GM21423 (cell line): ENCODE data around the gene CAP1.
A peak's percentile ranks its signal among the peaks of the same experiment; 100 is the strongest.
"Not testable (repeated sequence)": the region's sequence is repeated elsewhere in the genome, so short reads cannot be mapped to it uniquely, and the experiment has no call there.

Source experiments
- ATAC-seq: cut with Tn5 transposase; IDR thresholded peaks from one replicate; pipeline ENCODE4 v1.9.1; 2021; ENCODE audit warnings: mild to moderate bottlenecking, moderate library complexity; ENCODE audit not compliant: unreplicated experiment

The CAP1 gene, protein sequence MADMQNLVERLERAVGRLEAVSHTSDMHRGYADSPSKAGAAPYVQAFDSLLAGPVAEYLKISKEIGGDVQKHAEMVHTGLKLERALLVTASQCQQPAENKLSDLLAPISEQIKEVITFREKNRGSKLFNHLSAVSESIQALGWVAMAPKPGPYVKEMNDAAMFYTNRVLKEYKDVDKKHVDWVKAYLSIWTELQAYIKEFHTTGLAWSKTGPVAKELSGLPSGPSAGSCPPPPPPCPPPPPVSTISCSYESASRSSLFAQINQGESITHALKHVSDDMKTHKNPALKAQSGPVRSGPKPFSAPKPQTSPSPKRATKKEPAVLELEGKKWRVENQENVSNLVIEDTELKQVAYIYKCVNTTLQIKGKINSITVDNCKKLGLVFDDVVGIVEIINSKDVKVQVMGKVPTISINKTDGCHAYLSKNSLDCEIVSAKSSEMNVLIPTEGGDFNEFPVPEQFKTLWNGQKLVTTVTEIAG

DNA sequence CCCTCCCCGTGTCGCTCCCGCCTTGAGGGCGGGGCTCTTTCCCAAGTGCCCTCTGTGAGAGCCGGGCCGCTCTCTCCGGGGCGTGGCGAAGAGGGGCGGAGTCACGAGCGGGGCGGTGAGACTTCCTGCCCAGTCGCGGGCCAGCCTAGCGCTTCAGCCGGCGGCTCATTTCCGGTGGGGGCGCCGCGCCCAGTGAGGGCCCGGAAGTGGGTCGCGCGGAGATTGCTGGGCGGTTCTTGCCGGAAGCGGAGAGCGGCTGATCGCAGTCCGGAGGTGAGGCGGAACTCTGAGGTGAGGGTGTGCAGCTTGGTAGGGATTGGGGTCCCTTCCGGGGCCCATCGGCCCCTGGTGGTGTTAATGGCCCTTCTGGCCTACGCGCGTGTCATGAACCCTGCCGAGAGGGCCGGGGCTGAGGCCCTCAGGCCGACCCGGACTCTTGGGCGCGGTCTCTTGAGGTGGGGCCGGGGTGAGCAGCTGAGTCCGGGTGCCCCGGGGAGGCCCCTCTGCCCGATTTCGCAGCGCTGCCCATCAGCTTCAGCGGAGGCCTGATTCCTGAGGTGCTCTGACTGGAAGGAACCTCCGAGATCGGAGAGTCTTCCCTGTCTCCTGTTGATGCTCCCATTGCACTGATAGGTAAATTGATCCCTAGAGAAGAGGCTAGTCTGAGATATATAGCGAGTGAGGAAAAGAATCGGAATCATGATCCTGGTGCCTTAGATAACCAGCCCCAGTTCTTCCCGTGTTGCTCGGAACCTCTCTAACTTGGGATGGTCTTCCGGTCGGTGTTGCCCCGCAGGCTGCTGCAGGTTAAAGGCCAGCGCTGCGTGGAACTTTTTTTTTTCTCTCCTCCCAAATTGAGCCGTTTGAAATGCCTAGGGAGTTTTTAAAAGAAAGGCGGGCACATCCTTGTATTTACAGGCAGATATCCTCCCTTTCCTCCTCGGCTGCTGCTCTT lies at the start of gene CAP1:
Gene CAP1 (plus strand): TSS at position 219 of the 955 bp plus-strand sequence. CDS start 18,618 bp downstream, outside the sequence.
- ATAC-seq, result peak; percentile 77

DNA sequence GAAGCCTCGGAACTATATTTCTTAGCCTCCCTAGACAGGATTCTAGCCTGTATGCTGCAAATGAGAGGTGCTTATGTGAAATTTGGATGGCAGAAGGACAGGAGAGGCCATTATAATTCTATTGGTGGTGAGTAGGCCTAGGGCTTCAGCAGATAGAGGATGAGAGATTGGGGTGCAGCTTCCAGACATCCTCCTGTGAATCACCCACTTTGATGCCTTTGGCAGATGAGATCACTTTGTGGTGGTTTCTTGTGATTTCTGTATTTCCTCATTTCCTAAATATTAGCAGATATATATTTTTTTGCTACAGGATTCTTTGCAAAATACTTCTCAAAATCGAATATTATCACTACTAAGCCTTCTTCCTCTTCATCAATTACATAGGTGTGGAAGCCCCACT lies 48.3 kb upstream of the CAP1 start:
- no peak for ATAC-seq

DNA sequence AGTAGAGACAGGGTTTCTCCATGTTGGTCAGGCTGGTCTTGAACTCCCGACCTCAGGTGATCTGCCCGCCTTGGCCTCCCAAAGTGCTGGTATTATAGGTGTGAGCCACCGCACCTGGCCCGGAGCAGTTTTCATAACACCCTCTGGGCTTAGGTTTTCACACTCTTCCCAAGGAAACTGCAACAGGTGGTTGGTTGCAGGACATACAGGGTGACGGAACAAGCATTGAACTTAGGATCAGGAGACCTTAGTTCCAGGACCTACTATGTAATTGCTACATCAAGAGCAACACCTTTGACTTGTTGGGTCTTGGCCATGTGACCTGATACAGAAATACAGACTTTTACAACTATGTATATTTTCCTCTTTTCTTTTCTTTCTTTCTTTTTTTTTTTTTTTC lies 47.6 kb upstream of the CAP1 start:
- ATAC-seq, result no peak

GRCh38 chr1:39995973-39996393 lies 44.5 kb upstream of the CAP1 start:
- ATAC-seq, result peak; percentile 89

- no peak for ATAC-seq
Measured at GRCh38 chr1:39996396-39997004, 44.0 kb upstream of the CAP1 start.

- no peak for ATAC-seq
Measured at GRCh38 chr1:40001456-40001855, 39.1 kb upstream of the CAP1 start.

- peak; percentile 84 for ATAC-seq
Measured at GRCh38 chr1:40003156-40004093, 37.1 kb upstream of the CAP1 start.

- no peak for ATAC-seq
Measured at GRCh38 chr1:40004857-40005256, 35.7 kb upstream of the CAP1 start.

DNA sequence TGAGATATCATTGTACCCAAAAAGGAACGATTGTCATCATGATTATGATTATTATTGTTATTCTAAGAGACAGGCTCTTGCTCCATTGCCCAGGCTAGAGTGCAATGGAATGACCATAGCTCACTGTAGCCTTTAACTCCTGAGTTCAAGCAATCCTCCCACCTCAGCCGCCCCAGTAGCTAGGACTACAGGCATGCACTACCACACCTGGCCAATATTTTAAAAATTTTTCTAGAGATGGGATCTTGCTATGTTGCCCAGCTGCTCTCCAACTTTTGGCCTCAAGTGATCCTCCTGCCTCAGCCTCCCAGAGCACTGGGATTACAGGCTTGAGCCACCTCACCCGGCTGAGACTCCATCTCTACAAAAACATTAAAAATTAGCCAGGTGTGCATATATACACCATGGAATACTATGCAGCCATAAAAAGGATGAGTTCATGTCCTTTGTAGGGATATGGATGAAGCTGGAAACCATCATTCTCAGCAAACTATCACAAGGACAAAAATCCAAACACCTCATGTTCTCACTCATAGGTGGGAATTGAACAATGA lies 33.0 kb upstream of the CAP1 start:
- ATAC-seq, result not testable (repeated sequence)

- no peak for ATAC-seq
Measured at GRCh38 chr1:40011198-40011597, 29.3 kb upstream of the CAP1 start.

GRCh38 chr1:40014253-40014706 lies 26.2 kb upstream of the CAP1 start:
- no peak for ATAC-seq

DNA sequence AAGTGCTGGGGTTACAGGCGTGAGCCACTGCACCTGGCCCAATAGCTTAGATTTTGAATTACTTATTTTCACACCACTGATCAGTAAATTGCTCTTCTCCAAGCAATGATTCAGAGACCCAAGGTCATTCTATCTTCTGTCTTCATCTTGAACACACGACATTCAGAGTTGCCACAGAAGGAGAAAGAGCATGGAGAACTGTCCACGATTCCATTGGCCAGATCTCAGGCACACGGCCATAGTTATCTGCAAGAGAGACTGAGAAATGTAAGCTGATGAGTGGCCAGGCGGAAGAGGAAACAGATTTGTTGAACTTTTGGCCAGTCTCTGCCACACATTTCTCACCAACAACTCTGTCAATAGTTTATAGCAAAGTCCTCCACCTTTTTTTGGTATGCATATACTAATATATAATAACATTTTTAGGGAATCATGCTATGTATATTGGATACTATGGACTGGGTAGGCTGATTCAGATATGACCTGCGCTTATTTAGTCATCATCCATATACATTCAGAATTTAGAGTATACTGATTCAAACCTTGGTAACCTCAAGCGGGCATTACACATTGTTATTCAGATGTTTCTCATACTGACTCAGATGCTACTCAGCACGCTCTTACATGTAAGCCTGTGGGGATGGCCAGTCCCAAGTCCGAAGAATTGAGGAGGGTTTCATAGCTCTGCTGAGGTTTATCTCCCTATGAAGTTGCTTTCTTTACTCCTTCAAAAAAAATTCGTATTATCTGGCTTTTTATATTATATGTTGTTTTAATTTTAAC lies 25.5 kb upstream of the CAP1 start:
- ATAC-seq, result no peak

DNA sequence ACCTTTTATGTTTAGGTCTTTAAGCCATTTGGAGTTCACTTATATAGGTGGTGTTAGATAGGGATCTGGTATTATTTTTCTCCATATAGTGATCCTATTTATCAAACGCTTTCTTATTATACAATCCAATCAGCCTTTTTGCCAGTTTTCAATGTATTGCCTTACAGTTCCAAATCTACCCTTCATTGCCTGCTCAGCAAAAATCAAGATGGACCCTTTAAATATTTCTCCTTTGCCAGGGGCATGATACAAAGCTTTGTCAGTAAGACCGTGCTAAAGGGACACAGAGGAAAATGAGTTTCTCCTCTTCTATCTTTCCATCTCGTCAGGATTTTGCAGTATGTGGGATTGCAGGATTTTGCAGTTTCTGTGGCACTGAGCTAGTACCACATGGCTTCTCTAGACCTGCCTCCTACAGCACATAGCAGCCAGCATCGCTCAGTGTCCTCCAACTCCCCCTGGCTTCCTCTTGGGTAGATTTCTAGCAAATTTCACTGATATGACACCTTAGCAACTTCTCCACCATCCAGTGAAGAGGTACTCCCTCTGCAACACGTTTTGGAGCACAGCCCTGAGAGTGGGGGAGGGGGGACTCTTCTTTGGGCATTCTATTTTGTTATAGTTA lies 22.5 kb upstream of the CAP1 start:
- ATAC-seq, result no peak

DNA sequence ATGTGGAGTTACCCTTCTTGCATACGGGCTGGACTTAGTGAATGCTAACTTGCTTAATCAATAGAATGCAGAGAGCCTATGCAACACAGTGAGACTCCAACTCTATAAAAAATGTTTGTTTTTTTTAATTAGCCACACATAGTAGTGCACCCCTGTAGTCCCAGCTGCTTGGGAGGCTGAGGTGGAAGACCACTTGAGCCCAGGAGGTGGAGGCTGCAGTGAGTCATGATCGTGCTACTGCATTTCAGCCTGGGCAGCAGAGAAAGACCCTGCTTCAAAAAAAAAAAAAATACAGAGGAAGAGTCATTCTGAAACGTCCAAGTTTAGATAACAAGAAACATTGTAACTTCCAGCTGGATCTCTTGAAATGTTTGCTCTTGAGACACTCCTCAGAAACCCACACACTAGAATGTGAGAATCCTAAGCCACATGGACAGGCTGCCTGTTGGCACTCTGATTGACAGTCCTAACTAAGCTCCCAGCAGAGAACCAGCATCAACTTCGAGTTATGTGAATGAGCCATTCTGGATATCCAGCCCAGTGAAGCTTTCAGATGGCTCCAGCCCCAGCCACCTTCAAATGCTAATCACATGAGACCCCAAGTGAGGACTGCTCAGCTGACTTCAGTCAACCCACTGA lies 20.0 kb upstream of the CAP1 start:
- ATAC-seq, result no peak

GRCh38 chr1:40023379-40023944 lies 17.1 kb upstream of the CAP1 start:
- ATAC-seq, result no peak

GRCh38 chr1:40024671-40025070 lies 15.9 kb upstream of the CAP1 start:
- ATAC-seq, result no peak

GRCh38 chr1:40027647-40028046 lies 12.9 kb upstream of the CAP1 start:
- ATAC-seq, result no peak

- ATAC-seq, result no peak
Measured at GRCh38 chr1:40029608-40030007, 10.9 kb upstream of the CAP1 start.
